Measurements from ENCODE around the gene TULP1.

GRCh38 chr6:35511562-35511941, 1.1 kb downstream of the TULP1 start:
- TF ChIP-seq CTCF (IDR thresholded peaks at IDR 0.05; ENCODE audit: insufficient read depth, low read length, poor library complexity, severe bottlenecking) = no peak
- no peak for TF ChIP-seq EZH2phosphoT487 (conservative IDR thresholded peaks at IDR 0.05; ENCODE audit: low read length)

Measured in SU-DHL-6 (cell line).